Activated CD4-positive, alpha-beta memory T cell treated with anti-CD3 and anti-CD28 coated beads for 36 hours (primary cell): ENCODE results near the gene IGSF11. TPM values are rescaled to one million over a fixed set of nuclear protein-coding genes. Genes with fewer than 3 reads are reported as not detected.

Source experiments
- total RNA-seq, 2 experiments: library from RNA; stranded (reverse); gene quantifications; one replicate each; pipeline ENCODE4 v1.2.3, GENCODE V29; 2021

IGSF11 gene
- total RNA-seq, 2 experiments from 2014 or later = 0.14 to 0.15 TPM

Other genes with a start within 250 kb of the IGSF11 start
- not detected for gene TEX55, start 111.3 kb upstream of the IGSF11 start, total RNA-seq
- gene UPK1B, start 138.8 kb upstream of the IGSF11 start, total RNA-seq = not detected
- gene B4GALT4, start 206.0 kb upstream of the IGSF11 start, total RNA-seq = 10 to 100 TPM; 13.5 to 14.2 TPM